PFSK-1 (cell line): Measurements from ENCODE around the gene PTPRA.

Experiments used
- POLR2AphosphoS5 ChIP-seq: IDR thresholded peaks from 2 replicates; pipeline ENCODE4 v1.6.1; 2012; ENCODE audit warnings: low read depth, mild to moderate bottlenecking, control low read depth, low read length, moderate library complexity
- REST ChIP-seq, 2 experiments: IDR thresholded peaks; 2 replicates each; pipeline versions ENCODE4 v1.6.1 to v1.8.0; 2011 to 2012; ENCODE audit warnings: low read depth in 2 of 2, low read length in 2 of 2, control low read depth in 1 of 2, inconsistent platforms in 1 of 2, mild to moderate bottlenecking in 1 of 2, moderate library complexity in 1 of 2; ENCODE audit not compliant: insufficient read depth in 1 of 2
- TAF1 ChIP-seq: IDR thresholded peaks from 2 replicates; pipeline ENCODE4 v1.6.1; 2012; ENCODE audit warnings: low read length, control low read depth, borderline replicate concordance; ENCODE audit not compliant: insufficient read depth

GRCh38 chr20:3070725-3071124, 197.4 kb downstream of the PTPRA start:
- TF ChIP-seq REST (IDR thresholded peaks at IDR 0.05; ENCODE audit: insufficient read depth in 1 of 2, low read depth in 2 of 2, low read length in 2 of 2) (no peak), POLR2AphosphoS5 (no peak), TAF1 (no peak)
